ENCODE measurements around the gene LARGE1. TPM values are rescaled to one million over a fixed set of nuclear protein-coding genes. Genes with fewer than 3 reads are reported as not detected.

Gene LARGE1
- total and polyA plus RNA-seq, 2 of the 8 experiments (the other 6 are each of a cell fraction or from before 2014, with no cell fraction given): 43.7 to 83.0 TPM

DNA sequence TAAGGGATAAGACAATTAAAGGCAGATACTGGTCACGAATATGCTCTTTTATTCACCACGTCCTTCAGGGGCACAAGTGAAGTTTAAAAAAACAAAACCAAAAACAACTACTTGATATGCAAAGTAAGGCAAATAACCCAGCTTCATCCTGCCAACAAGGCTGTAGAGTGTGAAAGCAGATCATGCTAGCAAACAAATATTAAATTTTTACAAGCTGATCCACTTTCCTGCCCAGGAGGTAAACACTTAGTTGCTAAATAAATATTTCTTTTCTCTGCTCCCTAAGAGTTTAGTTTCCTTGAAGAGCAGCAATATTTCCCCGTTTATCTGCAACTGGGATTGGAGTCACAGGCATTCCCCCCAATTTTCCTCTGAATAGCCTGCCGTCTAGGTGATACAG lies 300.2 kb downstream of the LARGE1 start:
- POLR2A ChIA-PET (ENCODE audit: partially characterized antibody): interaction anchor here (0.8 kb wide), 1 partner anchor 10 kb away, joined by 3 read pairs; no protein-coding TSS in a partner anchor

More for the DNA sequence above, 300.2 kb downstream of the LARGE1 start:
- no peak overlapping the region for H3K18ac ChIP-seq (ENCODE audit: extremely low read depth, low read length)
- H3K4me3 ChIP-seq (ENCODE audit: extremely low read depth in 1 of 4, insufficient read depth in 2 of 4, low read depth in 3 of 4, low read length in 4 of 4): no peak overlapping the region
- no peak overlapping the region for H3K14ac ChIP-seq (ENCODE audit: insufficient read length)
- no peaks in the 10 kb centered on the region for H3K27me3 ChIP-seq (replicated peaks in 1 of 4; ENCODE audit: control insufficient read depth in 3 of 4, extremely low read depth in 1 of 4, insufficient read depth in 3 of 4, low read length in 3 of 4)
- H4K91ac ChIP-seq (replicated peaks; ENCODE audit: insufficient read length, low read length): no peak overlapping the region
- no peak overlapping the region for H3K56ac ChIP-seq (replicated peaks; ENCODE audit: insufficient read length, low read depth, low read length)
- 73% methylated on average over 4 of the region's 4 CpGs; no CpG with 5 or more reads in 1 of the 2 experiments for WGBS, 2 experiments (ENCODE audit: extremely low coverage in 1 of 2, insufficient coverage in 1 of 2, insufficient read length in 1 of 2, insufficient replicate concordance in 2 of 2, low coverage in 1 of 2, low lambda C conversion rate in 2 of 2, missing lambda C conversion rate in 1 of 2)
- no peak overlapping the region for H2BK12ac ChIP-seq (ENCODE audit: low read depth, low read length)
- no peak overlapping the region for H4K5ac ChIP-seq (ENCODE audit: insufficient read length, low read depth, low read length)
- H4K8ac ChIP-seq (ENCODE audit: extremely low read depth, insufficient read depth, low read length): no peak overlapping the region
- CTCF ChIA-PET (ENCODE audit: partially characterized antibody): no interaction called here
- DNase-seq (ENCODE audit: low read depth in 1 of 2, low spot score in 2 of 2) (no peak), FAIRE-seq (no peak)
- H2BK5ac ChIP-seq (ENCODE audit: low read depth, low read length): no peak overlapping the region
- no peak overlapping the region for H2BK15ac ChIP-seq (ENCODE audit: low read length)
- no peak overlapping the region for H3K27ac ChIP-seq (ENCODE audit: low read depth, low read length)
- H3K4me2 ChIP-seq (ENCODE audit: insufficient read depth in 1 of 2, low read depth in 2 of 2, low read length in 2 of 2): no peak overlapping the region
- H3K23me2 ChIP-seq (ENCODE audit: low read depth, low read length): no peaks in the 10 kb centered on the region; the same call in 1 of the 2 replicates
- peaks cover 3% of the 10 kb centered on the region for H3K79me1 ChIP-seq (ENCODE audit: low read depth, low read length)
- no peaks in the 10 kb centered on the region for H3K9me3 ChIP-seq (ENCODE audit: insufficient read depth in 2 of 2, low read depth in 1 of 2, low read length in 1 of 2)
- H4K20me1 ChIP-seq (replicated peaks in 1 of 2; ENCODE audit: control insufficient read depth in 1 of 2, insufficient read depth in 2 of 2, low read length in 2 of 2): peaks cover 0 to 3% of the 10 kb centered on the region in 2 experiments
- H3K79me2 ChIP-seq (ENCODE audit: control insufficient read depth in 1 of 2, insufficient read depth in 2 of 2, low read length in 2 of 2): peaks cover 0 to 4% of the 10 kb centered on the region in 2 experiments; a peak in 1 of 4 replicates
- H3K36me3 ChIP-seq (ENCODE audit: control insufficient read depth in 2 of 4, insufficient read depth in 4 of 4, low read length in 3 of 4): peaks cover 2 to 7% (median 3%) of the 10 kb centered on the region in 4 experiments; a peak in 5 of 8 replicates
- no peak overlapping the region for H3K9ac ChIP-seq (replicated peaks in 1 of 4; ENCODE audit: extremely low read depth in 1 of 4, low read depth in 3 of 4, low read length in 3 of 4)
- H3K23ac ChIP-seq (ENCODE audit: insufficient read length): no peak overlapping the region
- no peak overlapping the region for H2AK5ac ChIP-seq (ENCODE audit: low read depth, low read length)
- H2BK20ac ChIP-seq (ENCODE audit: low read length): no peak overlapping the region
- H2BK120ac ChIP-seq (replicated peaks; ENCODE audit: low read depth, low read length): no peak overlapping the region
- peaks cover 0 to 5% (median 0%) of the 10 kb centered on the region in 4 experiments; a peak in 1 of 7 replicates for H3K4me1 ChIP-seq (replicated peaks in 1 of 4; ENCODE audit: control insufficient read depth in 3 of 4, insufficient read depth in 4 of 4, low read length in 3 of 4)
- H2AFZ ChIP-seq (ENCODE audit: low read length): no peak overlapping the region
- no peak overlapping the region for H3K4ac ChIP-seq (replicated peaks; ENCODE audit: insufficient read length, low read depth, low read length)
- TF ChIP-seq SAP30 (IDR thresholded peaks at IDR 0.05; ENCODE audit: insufficient read depth, insufficient replicate concordance, low read length) (no peak), CBX5 (IDR thresholded peaks at IDR 0.05; ENCODE audit: low read depth, low read length) (no peak), JUN (IDR thresholded peaks at IDR 0.05; ENCODE audit: low read depth, low read length) (no peak)
